Measurements from ENCODE around the gene RAPGEF2.

GRCh38 chr4:159175989-159176375 is 73.1 kb downstream of the RAPGEF2 start:
- TF ChIP-seq CTCF (IDR thresholded peaks at IDR 0.05): no peak
- TF ChIP-seq POLR2A (IDR thresholded peaks at IDR 0.05): no peak
